ENCODE measurements around the gene MMP21.

GRCh38 chr10:125775491-125776106 lies at the start of gene MMP21:
- TF ChIP-seq CTCF (IDR thresholded peaks at IDR 0.05) (no peak), POLR2A (IDR thresholded peaks at IDR 0.05) (no peak)
